Central memory CD4-positive, alpha-beta T cell (primary cell): Measurements from ENCODE around the gene BAIAP2L1.
A peak's percentile ranks its signal among the peaks of the same experiment; 100 is the strongest.

ENCODE experiments used
- DNase-seq: peaks from one replicate; pipeline ENCODE4 v3.0.0; 2022

BAIAP2L1 gene

DNA sequence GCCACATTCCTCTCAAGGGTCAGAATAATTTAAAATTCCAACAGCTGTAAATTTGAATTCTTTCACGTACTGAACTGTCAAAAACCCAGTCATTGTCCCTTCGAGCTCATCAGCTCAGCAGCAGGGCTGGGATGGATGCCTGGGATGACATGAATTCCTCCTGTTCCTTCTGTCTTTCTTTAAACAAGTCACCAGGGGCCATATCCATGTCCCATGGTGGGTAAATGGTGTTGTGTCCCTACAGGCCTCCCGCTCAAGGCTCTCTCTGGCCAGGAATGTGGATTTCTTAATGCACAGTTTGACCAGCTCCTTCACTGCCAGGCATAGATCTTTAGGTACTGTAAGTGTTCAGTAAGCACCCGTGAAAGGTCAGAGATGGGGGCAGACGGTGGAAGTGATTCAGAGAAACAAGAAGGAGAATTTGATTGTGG is 135.0 kb downstream of the BAIAP2L1 start:
- DNase-seq: no peak

DNA sequence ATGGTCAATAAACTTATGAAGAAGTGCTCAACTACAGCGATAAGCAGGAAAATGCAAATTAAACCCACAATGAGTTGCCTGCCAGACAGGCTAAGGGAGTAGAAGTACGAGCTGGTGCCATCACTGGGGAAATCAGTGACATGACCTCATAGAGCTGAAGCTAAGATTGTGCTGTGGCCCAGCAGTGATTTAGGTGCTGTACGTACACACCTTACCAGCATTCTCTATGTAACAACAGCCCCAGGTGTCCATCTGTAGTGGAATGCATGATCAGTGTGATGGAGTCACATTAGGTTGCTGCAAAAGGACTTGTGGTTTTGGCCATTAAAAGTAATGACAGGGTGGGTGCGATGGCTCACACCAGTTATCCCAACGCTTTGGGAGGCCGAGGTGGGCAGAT is 143.2 kb downstream of the BAIAP2L1 start:
- DNase-seq: no peak

DNA sequence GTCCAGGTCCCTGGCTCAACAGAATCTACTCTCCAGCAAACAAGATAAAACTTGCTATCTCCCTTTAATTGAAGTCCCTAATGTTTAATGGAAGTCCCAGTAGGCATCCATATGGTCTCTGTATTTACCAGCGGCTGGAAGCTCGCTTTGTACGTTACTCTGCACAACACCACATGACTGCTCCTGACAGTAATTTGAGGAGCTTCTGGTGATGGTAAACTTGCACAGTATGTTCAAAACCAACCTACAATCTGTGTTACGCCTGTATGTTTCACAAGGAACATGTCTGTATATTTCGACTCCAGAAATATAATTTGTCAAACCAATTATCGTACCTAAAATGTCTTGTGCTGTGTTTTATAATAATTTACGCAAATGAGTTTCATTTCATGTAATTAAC is 144.5 kb downstream of the BAIAP2L1 start:
- no peak for DNase-seq

DNA sequence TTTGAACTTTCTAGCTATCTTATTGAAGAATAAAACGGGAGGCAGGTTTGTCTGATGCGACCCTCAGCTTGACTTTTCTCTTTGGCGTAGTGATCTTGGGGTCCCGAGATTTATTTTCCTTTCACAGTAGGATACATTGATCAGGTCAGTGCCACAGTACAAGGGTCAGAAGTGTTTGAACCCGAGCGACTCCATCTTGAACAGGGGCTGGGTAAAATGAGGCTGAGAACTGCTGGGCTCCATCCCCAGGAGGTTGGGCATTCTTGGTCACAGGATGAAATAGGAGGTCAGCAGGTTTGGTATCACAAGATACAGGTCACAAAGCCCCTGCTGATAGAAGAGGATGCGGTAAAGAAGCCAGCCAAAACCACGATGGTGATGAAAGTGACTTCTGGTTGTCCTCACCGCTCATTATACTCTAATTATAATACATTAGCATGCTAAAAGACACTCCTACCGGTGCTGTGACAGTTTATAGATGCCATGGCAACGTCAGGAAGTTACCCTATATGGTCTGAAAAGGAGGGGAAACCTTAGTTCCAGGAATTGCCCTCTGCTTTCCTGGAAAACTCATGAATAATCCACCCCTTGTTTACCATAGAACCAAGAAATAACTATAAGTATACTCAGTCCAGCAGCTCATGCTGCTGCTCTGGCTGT is 145.8 kb downstream of the BAIAP2L1 start:
- peak; percentile 42 for DNase-seq

DNA sequence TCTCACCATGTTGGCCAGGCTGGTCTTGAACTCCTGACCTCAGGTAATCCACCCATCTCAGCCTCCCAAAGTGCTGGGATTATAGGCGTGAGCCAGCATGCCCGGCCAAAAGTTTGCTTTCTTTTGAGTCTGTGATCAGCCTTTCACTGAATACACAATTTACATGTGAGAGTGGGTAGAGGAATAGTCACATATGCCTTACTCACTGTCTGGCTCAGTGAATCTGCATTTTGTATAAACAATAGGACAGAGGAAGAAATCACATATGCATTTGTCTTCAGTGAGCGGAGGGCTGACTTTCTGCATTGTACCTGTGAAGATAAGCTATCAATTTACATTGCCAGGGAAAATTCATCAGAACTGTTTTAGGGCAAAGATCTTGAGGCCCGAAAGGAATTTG is 146.4 kb downstream of the BAIAP2L1 start:
- DNase-seq: no peak

DNA sequence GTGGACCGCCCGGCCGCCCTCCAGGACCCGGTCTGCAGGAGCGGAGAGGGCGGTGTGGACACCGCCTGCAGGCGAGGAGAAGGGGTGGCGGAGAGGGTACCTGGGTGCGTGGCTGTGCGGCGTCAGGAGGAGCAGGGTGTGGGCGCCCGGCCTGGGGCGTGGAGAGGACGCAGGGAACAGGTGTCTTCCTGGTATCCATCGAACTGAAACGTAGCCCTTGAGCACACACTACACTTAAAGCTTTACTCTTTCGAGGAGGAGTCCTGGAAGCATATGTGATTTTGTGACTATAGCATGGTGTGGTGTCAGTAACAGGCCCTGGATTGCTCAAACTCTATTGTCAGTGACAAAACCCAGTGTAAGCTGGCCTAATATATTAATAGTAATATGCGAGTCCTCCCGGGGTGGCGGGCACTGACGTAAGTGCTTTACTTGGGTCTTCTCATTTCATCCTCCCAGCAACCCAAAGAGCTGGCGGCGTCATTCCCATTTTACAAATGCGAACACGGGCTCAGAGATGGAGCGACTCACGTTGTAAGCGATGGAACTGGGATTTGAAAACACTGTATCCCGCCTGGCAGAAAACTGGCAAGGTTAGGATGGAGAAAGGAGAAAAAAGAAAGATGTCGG is 148.3 kb downstream of the BAIAP2L1 start:
- DNase-seq: no peak

DNA sequence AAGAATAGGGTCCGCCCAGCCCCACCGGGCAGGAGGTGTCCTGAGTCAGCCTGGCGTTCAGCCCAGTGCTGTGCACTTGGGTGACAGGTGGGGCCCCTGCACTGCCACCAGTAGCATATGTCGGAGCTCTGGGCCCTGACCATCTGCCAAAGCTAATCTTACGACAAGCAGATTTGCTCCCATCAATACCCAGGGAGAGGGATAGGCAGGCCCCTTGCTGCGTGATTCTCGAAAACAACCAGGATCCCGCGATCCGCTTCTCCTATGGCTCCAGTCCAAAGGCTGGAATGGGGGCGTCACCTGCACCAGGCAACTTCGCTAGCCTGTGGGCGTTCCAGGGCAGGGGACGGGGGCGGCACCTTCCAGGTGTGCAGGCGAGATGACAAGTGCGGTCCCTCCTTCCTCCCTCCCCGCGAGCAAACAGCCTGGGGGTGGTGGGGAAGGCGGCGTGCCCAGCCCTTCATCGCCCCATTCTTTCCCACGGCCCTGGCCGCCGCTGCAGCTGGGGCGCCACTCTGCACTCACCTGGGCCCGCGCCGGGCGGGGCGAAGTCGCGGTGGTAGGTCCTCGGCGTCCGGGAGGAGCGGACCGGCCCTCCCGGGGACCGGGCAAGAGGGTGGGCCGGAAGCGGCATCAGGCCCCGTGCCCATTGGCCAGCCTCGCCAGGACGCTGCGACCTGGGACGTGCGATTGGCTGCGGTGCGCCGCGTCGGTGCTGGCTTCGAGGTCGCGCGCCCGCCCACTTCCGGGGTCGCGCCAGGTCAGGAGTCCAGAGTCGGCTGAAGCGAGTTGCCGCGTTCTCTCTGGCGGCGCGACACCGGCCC is 149.1 kb downstream of the BAIAP2L1 start, which contains the start of gene TECPR1:
TECPR1 (minus strand) TSS at position 632 of the 824 bp plus-strand sequence. CDS start 6,086 bp downstream, outside the sequence.
- peak; percentile 86 for DNase-seq

DNA sequence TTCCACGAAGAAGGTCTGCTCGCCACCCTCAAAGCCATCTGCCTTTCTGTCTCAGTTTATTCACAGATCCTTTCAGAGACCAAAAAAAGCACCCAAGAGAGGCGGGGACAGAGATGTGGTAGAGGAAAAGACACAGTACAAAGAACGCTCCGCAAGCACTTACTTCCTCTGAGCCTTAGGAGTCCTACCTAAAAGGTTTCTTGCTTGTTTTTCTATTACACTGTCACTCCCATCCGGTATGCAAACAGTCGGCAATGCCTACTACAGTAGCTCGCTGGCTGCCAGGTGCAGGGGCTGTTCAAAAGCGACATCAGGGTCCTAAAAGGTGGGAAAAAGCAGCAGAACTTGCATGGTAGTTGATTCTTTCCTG is 149.7 kb downstream of the BAIAP2L1 start:
- DNase-seq: peak; percentile 80

DNA sequence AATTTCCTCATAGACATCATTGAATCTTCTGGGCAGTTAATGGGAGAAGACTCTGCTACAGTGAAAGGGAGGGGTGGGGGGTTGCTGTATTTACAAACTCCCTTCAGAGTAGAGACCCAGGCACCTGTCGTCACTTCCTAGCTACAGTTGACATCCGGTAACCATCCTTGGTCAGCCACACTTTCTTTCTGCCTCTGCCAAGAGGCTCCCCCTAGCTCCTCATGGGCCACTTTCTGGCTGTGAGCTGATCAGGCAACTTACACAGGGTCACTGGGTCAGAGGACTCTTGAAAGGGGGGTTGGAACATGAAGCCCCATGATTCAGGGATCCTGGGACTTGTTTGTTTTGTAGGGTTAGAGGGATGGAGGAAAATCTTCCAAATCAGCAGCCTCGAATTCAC is 150.1 kb downstream of the BAIAP2L1 start:
- peak; percentile 59 for DNase-seq

DNA sequence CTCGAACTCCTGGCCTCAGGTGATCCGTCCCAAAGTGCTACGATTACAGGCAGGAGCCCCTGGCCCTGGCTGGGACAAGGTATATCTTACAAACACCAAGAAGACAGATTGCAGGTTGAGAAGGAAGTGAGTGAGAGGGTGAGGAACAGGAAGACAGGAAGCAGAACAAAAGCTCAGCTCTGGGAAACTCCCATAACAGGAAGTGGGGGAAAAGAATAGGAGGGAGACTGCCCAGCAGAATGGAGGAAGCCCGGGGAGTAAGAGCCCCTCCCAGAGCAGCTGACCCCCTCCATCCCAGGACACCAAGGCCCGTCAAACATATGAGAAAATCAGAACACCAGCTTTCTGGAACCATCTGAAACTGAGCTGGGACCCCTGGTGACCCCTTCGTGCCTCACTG is 151.8 kb downstream of the BAIAP2L1 start:
- DNase-seq: no peak

DNA sequence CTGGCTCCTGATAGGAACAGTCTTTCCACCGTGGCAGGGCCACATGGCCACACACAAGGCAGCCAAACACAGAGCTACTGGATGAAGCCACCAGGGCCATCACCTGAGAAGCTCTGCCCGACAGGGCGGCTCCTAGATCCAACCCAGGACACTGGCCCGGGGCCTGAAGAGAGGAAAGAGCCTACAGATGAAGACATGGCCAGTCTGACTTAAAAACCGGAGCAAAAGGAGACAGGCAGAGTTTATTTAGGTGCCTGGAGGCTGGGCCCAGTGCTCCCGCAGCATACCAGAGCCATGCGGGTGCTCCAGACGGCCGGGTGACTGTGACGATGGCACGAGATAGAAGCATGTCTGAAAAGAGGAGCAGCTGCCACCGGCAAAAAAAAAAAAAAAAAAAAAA is 152.7 kb downstream of the BAIAP2L1 start:
- no peak for DNase-seq

DNA sequence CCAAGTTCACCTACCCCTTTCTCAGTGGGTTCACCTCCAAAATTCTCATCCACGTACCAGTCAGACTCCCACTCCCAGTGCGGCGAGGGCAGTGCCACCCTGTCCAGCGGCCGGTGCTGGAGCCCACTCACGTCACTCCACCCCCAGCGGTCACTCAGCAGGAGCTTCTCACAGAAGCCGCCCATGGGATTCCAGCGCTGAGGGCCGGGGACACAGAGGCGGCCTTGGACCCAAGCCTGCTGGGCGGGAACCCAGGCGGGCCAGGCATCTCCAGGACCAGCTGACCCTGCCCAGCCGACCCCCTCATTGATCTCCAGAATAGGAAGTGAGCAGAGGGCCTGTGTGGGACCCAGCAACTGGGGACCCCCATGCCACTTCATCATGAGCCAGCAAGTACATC is 156.0 kb downstream of the BAIAP2L1 start:
- DNase-seq: no peak

DNA sequence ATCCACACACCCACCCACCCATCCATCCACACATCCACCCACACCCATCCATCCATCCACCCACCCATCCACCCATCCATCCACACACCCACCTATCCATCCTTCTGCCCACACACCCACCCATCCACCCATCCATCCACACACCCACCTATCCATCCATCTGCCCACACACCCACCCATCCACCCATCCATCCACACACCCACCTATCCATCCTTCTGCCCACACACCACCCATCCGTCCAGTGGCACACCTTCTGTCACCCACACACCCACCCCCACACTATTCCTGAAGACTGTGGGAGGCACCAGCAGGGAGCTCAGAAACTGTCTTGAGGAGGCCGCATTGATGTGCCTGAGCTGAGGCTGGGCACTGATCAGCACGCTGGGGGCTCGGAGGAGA is 158.0 kb downstream of the BAIAP2L1 start:
- no peak for DNase-seq

DNA sequence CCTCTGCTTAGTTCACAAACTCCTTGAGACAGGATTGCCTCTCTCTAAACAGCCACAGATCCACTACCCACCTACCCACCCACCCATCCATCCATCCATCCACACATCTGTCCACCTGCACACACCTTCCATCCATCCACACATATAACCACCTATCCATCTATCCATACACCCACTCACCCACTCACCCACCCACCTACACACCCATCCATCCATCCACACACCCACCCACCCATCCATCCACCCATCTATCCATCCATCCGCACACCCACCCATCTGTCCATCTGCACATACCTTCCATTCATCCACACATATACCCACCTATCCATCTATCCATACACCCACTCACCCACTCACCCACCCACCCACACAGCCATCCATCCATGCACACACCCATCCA is 158.5 kb downstream of the BAIAP2L1 start:
- DNase-seq: no peak

DNA sequence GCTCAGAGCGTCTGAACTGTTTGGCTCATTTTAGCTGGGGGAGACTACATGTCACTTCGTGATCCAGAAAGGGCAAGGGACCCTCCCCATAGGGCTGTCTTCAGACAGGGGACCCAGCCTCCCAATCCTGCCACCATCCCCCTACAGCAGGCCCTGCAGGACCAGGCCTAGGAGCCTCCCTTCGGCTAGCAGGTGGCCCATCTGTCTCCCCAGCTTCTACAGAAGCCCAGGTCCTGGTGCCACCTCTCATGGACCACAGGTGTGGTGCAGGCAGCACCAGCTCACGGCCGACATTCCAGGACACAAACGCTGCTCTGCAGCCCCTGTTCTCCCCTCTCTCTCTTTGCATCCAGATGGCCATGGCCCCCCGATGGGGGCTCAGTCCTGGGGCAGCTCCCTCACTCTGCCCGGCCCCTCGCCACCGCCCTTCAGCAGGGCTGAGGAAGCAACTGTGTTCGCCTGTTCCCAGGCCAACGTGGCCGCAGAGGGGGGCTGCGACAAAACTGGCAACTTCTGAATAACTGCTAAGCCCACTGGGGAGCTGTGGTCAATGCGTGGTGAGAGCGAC is 159.1 kb downstream of the BAIAP2L1 start:
- DNase-seq: no peak
